Measurements from ENCODE around the gene MEGF11.

MEGF11 gene

DNA sequence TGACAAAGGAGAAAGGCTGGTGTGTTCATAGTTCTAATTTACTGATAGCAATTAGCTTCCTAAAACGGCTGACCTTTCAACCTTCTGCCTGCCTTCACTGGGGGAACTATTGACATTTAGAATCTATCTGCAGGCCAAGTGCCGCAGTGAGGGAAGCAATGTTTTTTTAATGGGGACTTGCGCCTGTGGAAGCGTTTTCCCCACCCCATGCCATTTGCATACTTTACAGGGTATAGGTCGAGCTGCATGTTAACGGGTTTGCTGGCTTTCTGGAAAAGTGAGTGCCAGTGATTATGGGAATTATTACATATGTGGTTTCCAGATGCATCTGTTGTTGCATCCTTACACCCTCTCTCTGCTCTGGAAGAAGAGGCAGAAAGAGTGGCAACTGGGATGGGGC, 204.2 kb downstream of the MEGF11 start:
- DNase-seq: no peak

DNA sequence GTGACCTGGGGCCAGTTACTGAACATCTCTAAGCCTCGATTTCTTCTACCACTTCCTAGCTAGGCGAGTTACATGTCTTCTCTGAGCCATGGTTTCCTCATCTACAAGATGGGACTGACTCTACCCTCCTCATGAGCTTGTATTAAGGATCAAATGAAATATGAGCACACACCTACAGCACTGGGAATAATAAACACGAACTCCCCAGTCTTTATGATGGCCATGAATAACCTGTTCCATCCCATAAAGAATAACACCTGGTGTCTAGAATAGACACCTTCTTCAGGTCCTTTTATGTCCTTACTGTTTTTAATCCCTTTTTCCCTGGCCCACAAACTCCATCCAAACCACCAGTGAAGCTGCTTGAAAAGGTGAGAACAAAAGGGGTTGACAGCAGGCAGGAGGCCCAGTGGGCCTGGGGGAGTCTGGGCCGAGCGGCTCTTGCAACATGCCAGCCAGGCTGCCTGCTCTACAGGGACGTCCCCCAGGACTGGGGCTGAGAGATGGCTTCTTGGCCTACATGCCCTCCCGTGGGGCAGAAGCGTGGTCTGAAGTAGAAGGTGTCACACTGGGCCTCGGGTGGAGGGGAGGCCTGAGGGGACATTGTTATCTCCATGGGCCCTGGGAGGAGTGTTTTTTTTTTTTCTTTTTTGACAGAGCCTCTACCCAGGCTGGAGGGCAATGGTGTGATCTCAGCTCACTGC, 206.1 kb downstream of the MEGF11 start:
- no peak for DNase-seq

DNA sequence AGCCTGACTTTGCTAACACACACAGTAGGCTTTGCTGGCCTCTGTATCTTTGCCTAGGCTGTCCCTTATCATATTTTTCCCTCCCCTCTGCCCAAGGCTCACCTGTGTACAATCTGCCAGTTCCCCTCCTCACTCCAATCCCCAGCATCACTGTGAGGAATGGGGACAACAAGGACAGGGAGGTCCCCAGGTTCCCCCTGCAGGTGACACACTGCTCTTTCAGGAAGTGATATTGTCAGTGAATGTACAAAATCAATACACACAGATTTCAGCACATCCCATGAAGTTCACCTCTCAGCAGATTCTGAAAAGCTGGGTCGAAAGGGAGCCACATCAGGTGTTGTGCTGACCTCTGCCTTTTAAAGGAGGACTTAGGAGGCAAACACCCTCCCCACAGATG, 206.8 kb downstream of the MEGF11 start:
- no peak for DNase-seq

DNA sequence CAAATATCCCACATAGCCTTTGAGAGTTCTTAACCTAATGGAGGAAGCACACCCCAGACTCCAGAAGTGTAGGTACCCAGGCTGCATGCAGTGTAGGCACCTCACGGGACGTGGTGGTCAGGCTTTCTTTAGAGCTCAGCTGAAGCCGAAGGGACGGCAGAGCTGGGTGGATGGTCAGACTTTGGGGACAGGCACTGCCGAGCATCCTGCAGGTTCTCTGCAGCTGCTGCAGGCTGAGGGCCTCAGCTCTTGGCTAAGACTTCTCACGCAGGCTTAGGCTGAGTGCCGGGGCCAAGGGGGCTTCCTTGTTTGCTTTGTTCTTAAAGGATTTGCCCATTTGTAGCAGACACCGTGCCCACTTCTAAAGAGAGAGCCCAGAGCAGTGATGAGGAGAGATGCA, 207.2 kb downstream of the MEGF11 start:
- DNase-seq: no peak

DNA sequence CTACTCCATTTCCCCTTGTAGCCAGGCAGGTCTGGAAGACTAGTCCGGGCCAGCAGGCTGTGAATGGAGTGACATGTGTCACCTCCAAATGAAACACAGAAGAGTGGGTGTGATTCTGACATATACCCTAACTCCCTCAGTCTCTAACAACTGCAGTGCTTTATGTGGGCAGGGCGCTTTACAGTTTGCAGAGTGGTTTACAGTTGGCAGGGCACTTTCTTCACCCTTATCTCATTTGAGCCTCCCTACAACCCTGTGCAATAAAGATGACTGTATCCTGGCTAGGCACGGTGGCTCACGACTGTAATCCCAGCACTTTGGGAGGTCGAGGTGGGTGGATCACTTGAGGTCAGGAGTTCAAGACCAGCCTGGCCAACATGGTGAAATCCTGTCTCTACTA, 208.0 kb downstream of the MEGF11 start:
- DNase-seq: no peak

DNA sequence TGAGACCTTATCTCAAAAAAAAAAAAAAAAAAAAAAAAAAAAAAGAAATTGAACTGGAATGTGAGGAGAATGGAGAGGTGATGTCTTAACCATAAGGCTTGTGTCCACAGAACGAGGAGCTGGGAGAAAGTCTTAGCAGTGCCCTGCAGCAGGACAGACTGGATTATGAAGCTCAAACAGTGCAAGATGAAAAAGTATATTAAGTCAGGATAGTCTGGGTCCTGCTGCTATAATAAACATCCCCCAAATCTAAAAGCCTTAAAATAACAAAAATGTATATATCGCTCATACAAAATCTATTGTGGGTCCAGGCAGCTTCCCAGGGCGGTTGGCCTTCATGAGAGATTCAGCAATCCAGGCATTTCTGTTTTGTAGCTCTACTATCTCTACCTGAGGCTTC, 208.7 kb downstream of the MEGF11 start:
- DNase-seq: no peak

DNA sequence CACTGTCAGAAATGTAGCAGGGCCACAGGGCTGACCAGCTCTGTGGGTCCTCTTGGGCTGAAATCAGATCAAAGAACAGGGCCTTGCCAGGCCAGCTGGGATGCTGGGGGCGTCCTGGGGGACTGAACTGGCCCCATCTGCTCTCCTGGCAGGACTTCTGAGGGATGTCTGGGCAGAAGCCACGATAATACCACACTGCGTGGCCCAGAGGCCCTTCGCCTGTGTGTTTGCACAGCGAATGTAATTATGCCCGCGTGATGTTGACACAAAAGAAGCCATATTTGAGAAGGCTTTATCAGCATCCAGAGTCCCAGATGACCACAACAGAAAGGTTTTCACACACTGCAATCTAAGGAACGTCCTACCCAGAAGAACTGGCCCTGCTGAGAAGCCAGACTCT, 210.3 kb downstream of the MEGF11 start:
- DNase-seq: no peak

DNA sequence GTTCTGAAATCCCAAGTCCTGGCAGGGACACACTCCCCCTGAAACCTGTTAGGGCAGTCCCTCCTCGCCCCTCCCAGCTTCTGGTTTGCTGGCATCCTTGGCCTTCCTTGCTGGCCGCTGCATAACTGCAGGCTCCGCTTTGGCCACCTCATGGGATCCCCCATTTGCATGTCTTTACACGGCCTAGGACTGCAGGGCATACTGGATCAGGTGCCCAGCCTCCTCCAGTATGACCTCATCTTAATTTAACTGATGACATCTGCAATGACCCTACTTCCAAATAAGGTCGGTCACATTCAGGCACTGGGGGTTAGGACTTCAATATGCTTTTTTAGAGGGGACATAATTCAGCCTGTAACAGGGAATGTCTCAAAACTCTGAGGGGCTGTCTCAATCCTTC, 210.9 kb downstream of the MEGF11 start:
- no peak for DNase-seq

DNA sequence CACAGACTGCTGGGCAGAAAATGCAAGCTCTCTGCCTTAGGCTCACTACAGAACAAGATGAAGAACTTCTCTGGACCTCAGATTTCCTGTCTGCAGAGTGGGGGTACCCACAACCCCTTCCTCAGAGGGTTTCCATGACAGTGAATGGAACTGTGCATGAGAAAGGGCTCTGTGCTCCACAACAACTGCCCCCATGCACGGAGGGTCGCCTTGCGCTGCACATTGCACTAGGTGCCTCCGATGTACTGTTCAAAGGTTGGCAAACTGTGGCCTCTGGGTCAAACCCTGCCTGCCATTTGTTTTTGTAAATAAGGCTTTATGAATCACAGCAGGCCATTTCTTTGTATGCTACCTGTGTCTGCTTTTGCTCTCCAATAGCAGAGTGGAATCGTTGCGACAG, 212.3 kb downstream of the MEGF11 start:
- DNase-seq: no peak

DNA sequence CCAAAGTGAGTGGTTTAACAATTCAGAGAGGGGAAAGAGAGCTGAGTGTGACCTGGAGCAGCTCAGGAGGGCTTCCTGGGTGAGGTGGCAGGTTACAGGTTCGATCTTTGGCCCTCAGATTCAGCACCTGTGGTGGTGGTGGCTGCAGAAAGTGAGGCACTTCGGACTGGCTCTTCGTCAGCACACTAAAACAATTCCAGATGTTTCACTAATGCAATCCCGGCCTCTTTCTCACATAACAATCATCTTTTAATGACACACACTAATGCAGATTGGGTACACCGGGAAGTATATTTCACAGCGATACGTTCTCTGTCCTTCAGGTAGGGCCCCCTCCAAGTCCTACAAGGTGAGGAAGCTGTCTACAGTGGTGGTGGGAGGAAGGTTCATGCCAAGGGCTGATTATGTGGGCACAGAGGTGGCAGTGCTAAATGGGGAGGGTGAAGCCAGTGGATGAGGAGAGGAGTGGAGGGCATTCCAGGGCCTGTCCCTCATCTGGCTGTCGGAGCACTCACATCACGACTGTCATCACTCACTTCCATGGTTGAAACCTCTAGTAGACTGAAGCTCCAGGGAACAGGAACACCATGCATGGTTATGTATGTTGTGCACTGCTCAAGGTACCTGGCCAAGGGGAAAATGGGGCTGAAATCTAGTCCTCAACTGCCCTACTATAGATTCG, 213.2 kb downstream of the MEGF11 start:
- no peak for DNase-seq

DNA sequence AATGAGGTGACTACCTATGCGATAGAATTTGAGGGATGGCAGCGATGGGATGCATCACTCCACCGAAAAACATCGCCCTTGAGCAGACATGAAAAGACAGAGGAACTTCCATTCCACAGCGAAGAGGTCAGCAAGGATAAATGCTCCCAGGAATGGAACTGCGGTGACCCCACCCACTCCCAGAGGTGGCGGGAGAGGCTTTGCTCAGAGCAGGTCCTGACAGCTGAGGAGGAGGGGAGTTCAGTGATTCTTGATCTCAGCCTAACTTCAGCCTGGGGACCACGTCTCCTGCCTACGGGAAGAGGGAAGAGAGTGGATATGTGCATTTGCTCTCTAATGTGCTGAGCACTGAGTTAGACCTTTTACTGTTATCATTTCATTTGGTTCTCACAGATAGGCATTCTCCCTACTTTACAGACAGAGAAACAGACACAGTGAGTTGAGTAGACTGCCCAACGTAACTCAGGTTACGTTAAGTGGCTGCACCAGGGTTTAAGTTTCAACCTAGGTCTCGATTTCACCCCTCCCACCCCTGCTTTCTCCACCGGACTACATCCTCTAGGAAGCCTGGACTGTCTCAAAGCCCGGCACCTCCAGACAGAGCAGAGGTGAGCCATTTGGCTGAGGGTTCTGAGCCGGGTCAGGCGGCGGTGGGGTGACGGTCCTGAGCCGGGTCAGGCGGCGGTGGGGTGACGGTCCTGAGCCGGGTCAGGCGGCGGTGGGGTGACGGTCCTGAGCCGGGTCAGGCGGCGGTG, 214.3 kb downstream of the MEGF11 start:
- DNase-seq: no peak

DNA sequence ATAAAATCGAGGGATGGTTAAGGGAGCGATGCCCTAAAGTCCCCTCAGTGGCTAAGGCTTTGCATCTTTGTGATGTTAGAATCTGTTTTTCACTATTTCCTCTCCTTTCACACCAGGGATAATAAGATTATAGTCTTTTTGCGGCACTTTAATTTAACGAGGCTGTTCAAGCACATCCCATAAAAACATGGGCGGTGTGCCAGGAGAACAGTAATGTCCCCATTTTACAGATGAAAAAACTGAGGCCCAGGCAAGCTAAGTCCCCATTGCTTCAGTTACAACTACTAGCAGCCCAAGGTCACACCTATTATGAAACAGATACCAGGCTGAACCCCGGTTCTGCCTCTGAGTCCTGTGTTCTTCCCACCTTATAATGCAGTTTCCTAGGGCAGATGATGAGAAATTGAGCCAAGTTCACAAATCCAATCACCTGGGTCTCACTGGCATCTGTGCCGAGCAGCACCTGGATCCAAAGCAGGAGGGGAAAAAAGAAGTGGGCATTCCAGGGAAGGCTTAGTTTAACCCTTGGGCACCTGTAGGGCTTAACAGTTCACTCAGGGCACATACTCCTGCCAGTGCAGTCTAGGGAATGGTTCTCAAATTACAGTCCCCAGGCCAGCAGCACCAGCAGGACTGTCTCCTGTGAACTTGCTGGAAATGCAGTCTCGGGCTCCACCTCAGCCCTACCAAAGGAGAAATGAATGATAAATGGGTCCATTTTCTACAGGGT, 215.0 kb downstream of the MEGF11 start:
- no peak for DNase-seq

DNA sequence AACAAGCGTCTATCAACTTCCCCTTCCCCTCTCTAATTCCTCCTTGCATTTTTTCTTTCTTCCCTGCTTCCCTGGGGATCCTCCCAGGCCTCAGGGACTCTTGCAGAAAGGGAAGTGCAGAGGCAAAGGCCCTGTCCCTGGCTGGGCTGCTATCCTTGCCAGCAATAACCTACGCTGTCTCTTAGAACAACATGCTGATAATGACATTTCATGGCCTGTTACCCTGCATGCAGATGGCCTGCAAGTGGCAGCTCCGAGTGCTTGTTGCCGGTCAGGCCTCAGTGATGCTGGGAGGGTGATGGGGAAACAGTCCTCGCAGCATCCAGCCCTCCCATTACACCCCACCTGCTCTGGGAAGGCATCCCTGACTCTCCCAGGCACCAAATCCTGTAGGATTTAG, 216.7 kb downstream of the MEGF11 start:
- DNase-seq: no peak

DNA sequence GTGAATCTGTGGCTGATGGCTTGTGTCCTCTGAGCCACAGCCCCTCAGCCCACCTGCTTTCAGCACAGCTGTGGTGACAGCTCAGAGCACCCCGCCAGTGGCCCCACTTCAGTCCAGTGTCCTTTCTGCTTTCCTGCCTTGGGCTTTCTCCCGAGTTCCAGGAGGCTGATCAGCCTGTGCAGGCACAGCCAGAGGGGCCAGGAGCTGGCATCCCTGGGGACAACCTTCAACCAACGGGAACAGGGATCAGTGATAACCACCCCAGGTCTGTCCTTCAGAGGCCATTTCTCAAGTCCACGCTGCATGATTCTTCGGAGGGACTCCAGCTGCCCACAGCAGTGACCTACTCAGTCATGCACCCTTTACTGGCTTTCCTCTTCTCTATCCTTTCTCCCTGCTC, 217.6 kb downstream of the MEGF11 start:
- DNase-seq: no peak

DNA sequence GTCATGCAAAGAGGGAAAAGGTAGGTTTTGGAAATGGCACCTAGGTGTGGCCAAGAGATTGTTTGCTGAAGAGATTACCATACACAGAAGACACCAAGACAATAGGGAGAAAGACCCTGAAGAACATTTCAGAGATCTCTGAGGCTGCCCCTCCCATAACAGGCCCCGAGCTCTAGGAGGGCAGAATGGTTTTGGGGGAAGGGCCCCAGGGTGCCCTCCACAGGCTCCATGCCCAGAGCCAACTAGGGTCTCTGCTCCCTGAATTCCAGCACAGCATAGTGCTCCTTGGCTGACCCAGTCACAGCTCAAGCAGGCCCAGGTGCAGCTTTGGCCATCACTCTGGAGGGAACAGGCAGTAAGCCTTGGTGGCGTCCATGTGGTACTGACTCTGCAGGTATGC, 220.4 kb downstream of the MEGF11 start:
- DNase-seq: no peak

DNA sequence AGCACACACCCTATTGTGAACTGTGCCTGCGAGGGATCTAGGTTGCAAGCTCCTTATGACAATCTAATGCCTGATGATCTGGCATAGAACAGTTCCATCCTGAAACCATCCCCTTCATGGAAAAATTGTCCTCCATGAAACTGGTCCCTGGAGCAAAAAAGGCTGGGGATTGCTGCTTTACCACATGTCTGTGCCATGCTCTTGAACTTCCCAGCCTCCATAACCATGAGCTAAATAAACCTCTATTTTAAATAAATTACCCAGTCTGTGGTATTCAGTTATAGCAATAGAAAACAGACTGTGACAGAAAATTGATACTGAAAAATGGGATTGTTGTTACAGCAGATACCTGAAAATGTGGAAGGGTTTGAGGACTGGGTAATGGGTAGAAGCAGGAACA, 221.5 kb downstream of the MEGF11 start:
- no peak for DNase-seq

DNA sequence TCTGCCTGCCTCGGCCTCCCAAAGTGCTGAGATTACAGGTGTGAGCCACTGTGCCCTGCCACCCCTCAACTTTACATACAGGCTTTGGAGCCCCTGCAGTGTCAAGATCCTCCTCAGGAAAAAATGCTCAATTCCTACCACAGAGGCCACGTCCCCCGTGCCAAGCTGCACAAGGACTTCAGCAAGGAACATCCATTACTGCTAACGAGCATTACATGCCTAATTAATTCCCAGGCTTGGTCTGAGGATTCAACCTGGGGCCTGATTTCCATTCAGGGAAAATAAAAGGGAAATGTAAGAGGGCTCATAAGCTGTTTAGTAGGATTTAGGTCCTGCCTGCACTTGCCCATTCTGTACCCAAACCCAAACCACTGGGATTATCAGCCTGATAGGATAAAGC, 222.9 kb downstream of the MEGF11 start:
- no peak for DNase-seq

DNA sequence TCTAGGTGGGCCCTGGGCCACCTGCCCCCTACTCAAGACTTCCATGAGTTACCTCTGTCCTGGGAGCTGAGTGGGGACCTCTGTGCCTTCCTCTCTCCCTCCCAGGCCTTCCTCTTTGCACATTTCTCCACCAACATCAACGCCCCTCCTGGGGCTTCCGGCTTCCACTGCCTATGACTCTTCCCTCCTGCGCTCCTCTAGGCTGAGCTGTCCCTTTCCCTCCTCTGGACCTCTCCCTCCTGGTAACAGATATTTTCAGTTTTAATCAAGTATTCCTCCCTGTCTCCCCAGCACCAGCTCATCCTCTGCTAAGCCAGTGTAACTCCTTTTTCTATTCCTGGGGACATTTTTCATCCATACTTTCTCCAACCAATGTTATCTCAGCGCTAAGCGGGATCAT, 223.9 kb downstream of the MEGF11 start:
- no peak for DNase-seq

DNA sequence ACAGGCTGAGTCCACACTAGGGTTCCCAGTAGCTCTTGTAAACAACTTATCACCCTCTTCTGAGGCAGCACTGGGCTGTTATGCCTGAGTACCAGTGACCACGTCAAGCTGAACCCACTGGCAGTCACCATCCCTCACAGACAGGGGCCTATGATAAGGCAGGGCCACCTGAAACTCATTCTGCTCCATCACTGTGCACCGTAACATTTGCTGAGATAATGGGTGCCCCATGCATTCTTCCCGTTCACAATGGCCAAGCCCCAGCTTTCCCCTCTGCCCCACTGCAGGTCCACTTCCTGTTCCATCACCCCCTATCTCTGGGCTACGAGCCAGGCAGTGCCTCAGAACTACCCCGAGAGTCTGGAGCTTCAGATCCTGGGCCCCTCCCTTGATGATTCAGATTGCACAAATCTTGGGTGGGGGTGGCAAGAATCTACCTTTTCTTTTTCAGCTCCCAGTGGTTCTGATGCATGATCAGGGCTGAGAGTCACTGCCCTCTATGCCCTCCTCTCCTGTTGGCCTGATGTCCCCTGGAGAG, 226.2 kb downstream of the MEGF11 start:
- DNase-seq: no peak

DNA sequence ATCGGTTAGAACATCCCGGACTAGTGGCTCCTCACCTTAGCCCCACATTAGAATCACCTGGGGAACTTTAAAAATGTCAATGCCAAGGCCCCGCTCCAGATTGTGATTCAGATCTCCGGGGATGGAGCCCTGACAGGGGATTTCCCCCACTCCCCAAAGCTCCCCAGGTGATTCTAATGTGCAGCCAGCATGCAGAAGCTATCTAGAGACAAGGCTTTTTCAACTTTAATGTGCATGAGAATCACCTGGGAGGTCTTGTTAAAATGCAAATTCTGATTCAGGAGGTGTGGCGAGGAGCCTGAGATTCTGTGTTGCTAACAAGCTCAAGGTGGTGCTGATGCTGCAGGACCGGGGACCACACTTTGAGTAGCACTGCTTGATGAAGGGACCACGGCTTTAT, 227.6 kb downstream of the MEGF11 start:
- DNase-seq: no peak

DNA sequence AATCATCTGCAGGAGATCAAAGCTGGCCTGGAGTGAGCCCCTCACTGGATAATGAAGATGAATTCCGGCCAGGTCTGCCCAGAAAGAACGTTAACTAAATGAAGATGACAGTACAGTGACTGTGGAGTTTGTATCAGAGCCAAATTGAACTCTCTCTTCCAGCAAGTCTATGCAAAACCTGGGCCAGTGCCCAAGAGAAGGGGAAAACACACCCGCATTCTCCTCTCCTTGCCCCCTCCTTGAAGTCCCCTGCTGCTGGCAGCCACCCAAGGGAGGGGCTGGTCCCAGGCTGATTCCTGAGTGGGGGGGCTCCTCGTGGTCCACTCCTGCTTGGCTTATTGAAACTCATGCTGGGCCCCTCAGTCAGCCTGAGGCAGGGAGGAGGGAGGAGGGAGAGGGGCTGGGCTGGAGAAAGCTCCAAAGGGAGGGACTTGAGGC, 228.5 kb downstream of the MEGF11 start:
- DNase-seq: no peak

DNA sequence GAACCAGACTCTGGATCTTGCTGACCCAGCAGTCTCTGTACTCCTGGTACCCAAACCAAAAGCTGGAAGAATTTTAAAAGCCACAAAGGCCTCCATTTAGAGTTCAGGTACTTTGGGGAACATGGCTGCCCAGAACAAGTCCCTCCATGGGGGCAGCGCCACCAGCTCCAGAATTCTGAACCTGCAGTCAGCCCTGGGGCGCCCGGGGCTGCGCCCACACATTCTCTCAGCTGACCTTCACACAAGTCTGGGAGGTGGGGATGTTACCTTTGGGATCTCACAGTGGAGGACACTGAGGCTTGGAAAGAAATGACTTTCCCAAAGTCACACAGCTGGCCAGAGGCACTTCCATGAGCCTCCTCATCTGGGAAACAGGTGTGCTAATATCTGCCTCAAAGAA, 229.4 kb downstream of the MEGF11 start:
- no peak for DNase-seq

All from inflammatory macrophage (primary cell).